Activated T-cell treated with anti-CD3 and anti-CD28 coated beads for 48 hours (primary cell): Measurements from ENCODE around the gene RBBP4.

ENCODE experiments used
- DNase-seq: peaks from one replicate; pipeline ENCODE4 v3.0.0-alpha.2; 2020; ENCODE audit warnings: low read depth

The RBBP4 gene

GRCh38 chr1:32719681-32720275 is 68.8 kb downstream of the RBBP4 start:
- DNase-seq = no peak

GRCh38 chr1:32724678-32725614 is 73.9 kb downstream of the RBBP4 start:
- DNase-seq = no peak

GRCh38 chr1:32725615-32725982 is 74.6 kb downstream of the RBBP4 start:
- no peak for DNase-seq

GRCh38 chr1:32727876-32728275 is 76.9 kb downstream of the RBBP4 start:
- no peak for DNase-seq

- no peak for DNase-seq
These were observed 77.5 kb downstream of the RBBP4 start for GRCh38 chr1:32728413-32729077.

GRCh38 chr1:32729254-32730046 is 78.4 kb downstream of the RBBP4 start:
- DNase-seq = no peak

GRCh38 chr1:32733582-32734321 is 82.7 kb downstream of the RBBP4 start:
- DNase-seq = no peak
